Kidney tubule cell (primary cell): ENCODE data around the gene MORF4L1.
A peak's percentile ranks its signal among the peaks of the same experiment; 100 is the strongest.
"Not testable (repeated sequence)": the region's sequence is repeated elsewhere in the genome, so short reads cannot be mapped to it uniquely, and the experiment has no call there.

Experiments
- DNase-seq: peaks from one replicate; pipeline ENCODE4 v3.0.0-alpha.2; 2018; ENCODE audit warnings: low spot score

MORF4L1 gene

GRCh38 chr15:78859971-78860719 lies 12.5 kb upstream of the MORF4L1 start:
- peak; percentile 88 for DNase-seq

DNA sequence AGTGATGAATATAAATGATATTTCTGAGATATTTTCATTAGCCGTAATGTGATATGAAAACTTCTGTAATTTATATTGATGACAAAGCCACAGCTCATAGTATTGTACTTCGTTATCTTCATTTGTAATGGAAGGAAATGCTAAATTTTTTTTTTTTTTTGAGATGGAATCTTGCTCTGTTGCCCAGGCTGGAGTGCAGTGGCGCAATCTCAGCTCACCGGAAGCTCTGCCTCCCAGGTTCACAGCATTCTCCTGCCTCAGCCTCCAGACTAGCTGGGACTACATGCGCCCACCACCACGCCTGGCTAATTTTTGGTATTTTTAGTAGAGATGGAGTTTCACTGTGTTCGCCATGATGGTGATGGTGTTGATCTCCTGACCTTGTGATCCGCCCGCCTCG lies 7.1 kb upstream of the MORF4L1 start:
- not testable (repeated sequence) for DNase-seq

DNA sequence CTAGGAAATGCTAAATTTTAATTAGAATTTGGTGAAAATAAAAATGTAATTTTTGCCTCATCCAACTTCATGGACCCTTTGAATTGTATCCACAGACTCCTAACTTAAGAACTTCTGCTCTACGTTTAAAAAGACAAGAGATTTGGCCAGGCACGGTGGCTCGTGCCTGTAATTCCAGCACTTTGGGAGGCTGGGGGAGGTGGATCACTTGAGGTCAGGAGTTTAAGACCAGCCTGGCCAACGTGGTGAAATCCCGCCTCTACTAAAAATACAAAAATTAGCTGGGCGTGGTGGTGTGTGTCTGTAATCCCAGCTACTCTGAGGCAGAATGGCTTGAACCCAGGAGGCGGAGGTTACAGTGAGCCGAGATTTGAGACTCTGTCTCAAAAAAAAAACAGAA lies 6.7 kb upstream of the MORF4L1 start:
- not testable (repeated sequence) for DNase-seq

DNA sequence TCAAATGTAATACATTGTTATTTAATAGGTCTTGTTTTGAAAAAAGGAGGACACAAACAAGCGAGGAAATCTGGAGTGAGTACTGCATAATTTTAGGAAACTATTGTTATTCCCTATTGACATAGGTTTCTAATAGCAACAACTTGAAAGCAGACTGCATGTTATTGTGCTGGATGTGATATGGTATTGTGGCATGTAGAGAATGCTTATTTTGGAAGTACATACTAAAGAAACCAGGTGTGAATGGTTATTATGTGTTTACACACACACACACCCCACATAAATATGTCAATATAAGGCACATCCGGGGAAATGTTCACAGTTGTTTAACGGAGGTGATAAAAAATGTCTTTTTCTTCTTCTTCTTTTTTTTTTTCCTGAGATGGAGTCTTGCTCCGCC lies 5.9 kb upstream of the MORF4L1 start:
- DNase-seq = no peak

- DNase-seq = no peak
Observed at GRCh38 chr15:78868366-78868765, 4.3 kb upstream of the MORF4L1 start.

DNA sequence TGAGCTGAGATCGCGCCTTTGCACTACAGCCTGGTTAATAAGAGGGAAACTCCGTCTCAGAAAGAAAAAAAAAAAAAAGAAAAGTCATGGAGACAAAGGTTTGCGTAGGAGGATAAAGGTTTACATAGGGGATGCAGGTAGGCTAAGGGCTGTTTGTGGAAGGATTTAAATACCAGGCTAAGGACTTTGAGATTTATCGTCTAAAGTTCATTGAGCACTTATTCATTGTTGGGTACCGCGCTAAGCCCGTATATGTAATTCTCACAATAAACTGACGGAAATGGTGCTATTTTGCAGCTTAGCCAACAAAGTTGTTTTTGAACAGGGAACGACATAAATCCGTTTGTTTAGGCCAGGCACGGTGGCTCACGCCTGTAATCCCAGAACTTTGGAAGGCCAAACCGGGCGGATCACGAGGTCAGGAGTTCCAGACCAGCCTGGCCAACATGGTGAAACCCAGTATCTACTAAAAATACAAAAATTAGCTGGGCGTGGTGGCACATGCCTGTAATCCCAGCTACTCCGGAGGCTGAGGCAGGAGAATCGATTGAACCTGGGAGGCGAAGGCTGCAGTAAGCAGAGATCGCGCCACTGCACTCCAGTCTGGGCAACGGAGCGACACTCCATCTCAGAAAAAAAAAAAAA lies 1.1 kb upstream of the MORF4L1 start:
- not testable (repeated sequence) for DNase-seq

DNA sequence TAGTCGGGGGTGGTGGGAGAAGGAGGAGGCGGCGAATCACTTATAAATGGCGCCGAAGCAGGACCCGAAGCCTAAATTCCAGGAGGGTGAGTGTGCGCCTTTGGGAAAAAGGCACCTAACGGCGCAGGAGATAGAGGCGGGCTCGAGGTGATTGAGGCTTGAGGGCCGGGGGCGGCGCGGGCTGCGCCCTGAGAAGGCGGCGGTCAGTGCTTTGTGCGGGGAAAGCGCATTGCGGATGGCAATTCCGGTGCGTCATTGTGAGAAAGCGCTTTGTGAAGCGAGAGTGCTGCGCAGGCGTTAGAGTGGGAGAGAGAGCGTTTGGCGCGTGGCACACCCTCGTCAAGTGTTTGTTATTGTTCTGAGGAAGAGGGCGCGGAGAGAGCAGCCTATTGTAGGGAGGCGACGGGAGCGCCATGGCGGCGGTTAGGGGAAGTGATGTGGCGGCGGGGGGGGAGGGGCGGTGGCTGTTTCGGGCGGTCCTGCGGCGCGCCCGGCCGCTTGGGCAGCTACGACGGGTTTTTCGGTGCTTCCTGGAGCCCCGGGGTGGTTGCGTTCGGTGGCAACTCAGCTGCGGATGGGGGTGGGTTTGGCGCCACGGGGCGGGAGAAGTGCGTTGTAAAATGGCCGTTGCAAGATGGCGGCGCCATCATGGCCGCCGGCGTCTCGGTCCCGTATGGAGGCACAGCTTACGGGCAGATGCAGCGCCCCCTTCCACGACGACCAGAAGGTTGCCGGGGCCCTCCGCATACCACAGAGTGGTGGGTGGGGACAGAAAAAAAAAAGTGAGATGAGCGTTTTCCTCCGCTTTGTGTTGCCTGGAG lies 492 bp downstream of the MORF4L1 start:
- DNase-seq = peak; percentile 88

DNA sequence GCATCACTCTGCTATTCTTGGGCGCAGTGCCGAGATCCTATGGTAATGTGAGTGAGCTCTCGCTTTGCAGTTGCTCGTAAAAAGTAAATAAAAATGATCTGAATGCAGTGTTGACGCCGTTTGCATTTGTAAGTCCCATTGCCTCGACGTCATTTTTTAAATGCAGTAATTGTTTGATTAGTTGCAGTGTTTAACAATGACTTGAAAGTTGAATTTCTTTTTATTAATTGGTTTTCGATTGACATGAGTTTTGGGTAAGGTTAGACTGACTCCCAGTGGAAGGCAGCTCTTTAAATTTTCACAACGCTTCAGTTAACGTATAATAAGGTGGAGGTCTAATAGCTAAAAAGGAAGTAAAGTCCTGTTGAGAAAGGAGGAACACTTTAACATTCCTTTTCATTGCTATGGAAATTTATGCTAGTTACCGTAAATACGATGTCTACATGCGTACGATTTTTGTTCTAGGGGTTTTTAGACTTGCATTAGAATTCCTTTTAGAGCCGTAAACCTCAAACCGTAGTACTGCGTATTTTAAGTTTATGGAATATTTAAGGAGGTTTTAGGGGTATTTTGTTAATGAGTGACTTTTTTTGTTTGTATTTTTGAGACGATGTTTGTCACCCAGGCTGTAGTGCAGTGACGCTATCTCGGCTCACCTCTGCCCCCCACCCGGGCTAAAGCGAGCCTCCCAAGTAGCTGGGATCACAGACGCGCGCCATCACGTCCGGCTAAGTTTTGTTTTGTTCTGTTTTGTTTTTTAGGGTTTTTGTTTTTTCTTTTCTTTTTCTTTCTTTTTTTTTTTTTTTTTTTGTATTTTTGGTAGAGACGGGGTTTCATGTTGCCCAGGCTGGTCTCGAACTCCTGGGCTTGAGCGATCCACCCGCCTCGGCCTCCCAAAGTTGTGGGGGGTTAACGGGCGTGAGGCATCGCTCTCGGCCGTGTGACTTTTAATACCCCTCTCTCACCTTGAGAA lies 1.4 kb downstream of the MORF4L1 start:
- DNase-seq = peak; percentile 49

- DNase-seq = no peak
Observed at GRCh38 chr15:78875107-78875914, 2.6 kb downstream of the MORF4L1 start.

- not testable (repeated sequence) for DNase-seq
Observed at GRCh38 chr15:78876954-78877353, 4.3 kb downstream of the MORF4L1 start.

GRCh38 chr15:78878356-78878755 lies 5.7 kb downstream of the MORF4L1 start:
- DNase-seq = peak; percentile 52

DNA sequence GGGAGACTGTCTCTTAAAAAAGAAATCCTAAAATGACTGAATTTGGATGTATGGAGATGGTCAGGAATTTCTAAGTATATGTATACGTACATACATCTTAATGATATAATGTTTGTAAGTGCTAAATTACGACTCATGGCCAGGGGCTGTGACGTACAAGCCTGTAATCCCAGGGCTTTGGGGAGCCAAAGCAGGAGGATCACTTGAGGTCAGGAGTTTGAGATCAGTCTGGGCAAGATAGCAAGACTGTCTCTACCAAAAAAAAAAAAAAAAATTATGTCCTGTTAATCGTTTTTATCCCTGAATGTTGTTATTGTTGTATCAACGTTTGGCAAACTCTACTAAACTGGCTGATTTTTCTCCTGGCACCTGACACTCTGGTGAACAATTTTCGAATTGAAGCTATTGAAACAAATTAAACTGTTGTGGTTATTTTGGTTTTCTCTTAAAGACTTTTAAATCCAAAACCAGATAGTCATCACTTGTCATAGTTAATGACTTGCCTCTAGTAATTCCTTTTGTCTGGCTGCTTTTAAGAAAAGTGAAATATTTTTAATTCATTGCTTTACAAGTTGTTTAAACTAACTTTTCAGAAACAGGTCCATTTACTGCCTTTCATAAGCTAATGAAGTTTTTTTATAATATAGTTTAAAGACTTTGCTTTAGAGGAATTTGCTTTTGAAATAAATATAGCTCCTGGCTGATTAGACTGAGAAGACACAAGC lies 7.0 kb downstream of the MORF4L1 start:
- no peak for DNase-seq

GRCh38 chr15:78880242-78880533 lies 7.5 kb downstream of the MORF4L1 start:
- peak; percentile 45 for DNase-seq

GRCh38 chr15:78880813-78881212 lies 8.1 kb downstream of the MORF4L1 start:
- no peak for DNase-seq

DNA sequence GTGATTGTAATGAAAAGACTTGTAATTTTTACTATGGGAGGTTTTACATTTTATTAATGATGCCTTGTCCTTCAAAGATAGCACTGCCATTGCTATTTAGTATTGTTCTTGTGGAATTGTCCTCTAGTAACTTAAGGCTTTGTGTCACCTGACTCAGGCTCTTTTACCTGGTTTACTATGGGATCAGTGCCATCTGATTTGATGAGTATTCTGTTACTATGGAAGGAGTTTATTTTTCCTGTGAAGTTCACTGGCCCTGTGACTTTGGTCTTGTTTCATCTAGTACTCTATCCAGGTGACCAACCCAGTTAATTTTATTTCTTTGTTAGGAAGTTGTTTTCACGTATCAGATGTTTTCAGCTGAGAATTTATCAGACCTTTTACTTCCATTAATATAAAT lies 9.0 kb downstream of the MORF4L1 start:
- DNase-seq = no peak

DNA sequence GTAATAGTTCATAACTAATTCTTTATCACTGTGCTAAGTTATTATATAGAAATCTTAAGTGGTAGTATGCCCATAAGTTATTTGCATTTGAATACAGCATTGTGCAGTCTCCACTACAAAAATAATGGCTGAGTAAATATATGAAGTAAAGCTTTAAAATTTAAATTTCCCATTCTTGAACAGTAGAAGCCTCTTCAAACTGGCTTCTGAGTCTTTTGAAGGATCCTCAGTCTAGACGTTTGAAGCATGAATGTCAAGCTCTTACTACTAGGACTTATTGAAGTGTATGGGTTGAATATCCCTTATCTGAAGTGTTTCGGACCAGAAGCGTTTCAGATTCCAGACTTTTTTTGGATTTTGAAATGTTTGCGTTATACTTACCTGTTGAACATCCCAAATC lies 16.3 kb downstream of the MORF4L1 start:
- DNase-seq = no peak

GRCh38 chr15:78893538-78893937 lies 20.8 kb downstream of the MORF4L1 start:
- no peak for DNase-seq

- DNase-seq = no peak
Observed at GRCh38 chr15:78895471-78895870, 22.8 kb downstream of the MORF4L1 start.

- no peak for DNase-seq
Observed at GRCh38 chr15:78898540-78898939, 25.9 kb downstream of the MORF4L1 start.

DNA sequence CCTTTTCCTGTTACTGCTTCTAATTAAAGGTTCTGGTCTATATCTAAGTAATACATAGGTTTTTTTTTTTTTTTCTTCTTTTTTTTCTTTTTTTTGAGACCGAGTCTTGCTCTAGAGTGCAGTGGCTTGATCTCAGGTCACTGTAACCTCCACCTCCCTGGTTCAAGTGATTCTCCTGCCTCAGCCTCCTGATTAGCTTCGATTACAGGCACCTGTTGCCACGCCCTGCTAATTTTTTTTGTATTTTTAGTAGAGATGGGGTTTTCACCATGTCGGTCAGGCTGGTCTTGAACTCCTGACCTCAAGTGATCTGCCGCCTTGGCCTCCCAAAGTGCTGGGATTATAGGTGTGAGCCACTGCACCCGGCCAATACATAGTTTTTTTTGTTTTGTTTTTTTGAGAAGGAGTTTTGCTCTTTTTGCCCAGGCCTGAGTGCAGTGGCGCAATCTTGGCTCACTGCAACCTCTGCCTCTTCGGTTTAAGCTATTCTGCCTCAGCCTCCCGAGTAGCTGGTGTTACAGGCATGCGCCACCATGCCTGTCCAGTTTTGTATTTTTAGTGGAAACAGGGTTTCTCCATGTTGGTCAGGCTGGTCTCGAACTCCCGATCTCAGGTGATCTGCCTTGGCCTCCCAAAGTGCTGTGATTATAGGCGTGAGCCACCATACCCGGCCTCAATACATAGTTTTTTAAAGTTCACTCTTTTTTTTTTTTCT lies 28.3 kb downstream of the MORF4L1 start:
- DNase-seq = not testable (repeated sequence)
